ENCODE results near the gene IQCB1.

Gene IQCB1, protein sequence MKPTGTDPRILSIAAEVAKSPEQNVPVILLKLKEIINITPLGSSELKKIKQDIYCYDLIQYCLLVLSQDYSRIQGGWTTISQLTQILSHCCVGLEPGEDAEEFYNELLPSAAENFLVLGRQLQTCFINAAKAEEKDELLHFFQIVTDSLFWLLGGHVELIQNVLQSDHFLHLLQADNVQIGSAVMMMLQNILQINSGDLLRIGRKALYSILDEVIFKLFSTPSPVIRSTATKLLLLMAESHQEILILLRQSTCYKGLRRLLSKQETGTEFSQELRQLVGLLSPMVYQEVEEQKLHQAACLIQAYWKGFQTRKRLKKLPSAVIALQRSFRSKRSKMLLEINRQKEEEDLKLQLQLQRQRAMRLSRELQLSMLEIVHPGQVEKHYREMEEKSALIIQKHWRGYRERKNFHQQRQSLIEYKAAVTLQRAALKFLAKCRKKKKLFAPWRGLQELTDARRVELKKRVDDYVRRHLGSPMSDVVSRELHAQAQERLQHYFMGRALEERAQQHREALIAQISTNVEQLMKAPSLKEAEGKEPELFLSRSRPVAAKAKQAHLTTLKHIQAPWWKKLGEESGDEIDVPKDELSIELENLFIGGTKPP

DNA sequence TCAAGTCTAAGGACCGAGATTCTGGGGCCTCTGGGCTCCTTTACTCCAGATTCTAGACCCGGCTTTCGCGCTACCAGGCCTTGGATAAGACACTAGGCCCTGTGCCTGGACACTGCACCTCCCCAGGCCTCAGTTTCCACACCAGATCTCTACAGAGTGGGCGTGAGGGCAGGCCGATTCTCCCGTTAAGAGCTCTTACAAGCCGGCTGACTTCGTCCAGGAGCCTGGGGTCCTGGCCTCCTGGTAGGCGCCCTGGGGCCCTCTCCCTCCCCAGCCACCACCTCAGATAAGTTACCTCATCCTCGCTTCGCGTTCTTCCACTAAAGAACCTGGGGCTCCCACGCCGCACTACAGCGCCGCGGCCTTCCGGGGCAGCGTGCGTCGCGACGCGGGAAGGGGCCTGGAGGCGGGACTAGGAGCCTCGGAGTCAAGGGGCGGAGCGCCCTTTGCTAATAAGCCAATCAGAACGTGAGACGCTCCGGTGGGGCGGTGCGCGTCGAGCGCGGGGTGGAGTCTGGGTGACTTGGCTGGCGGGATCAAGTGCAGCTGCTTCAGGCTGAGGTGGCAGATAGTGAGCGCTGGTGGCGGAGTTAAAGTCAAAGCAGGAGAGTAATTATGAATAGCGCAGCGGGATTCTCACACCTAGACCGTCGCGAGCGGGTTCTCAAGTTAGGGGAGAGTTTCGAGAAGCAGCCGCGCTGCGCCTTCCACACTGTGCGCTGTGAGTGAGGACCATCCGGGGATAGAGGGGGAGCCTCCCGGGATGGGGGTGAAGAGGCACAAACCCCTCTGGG, at the start of gene IQCB1, which contains the start of gene EAF2:
IQCB1 (minus strand) TSS at position 390 of the 794 bp plus-strand sequence. CDS start 6,100 bp downstream, outside the sequence.
EAF2 (plus strand) TSS at position 539 of the 794 bp plus-strand sequence; CDS start at position 616, 77 bp downstream.
- in situ Hi-C loops (cut with MboI; ENCODE audit: low sequenced_read_pairs) = no loop called here

DNA sequence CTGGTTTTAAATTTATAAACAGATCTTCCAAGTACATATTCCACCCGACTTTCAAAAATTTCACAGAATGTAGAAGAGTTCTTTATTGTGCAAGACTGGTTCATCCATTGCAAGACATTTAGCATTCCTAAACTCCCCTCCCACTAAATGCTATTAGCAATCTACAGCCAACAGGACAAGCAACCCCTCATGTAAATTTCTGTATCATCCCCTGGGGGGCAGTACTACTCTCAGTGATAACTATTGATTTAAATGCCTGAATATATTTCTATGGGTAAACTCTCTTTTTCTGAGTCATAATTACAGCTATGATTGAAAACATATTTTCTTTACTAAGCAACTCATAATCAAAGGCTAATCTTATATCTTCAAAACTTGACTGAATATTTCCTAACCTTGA, 48.6 kb upstream of the IQCB1 start:
- in situ Hi-C loops (cut with MboI; ENCODE audit: low sequenced_read_pairs) = no loop called here

DNA sequence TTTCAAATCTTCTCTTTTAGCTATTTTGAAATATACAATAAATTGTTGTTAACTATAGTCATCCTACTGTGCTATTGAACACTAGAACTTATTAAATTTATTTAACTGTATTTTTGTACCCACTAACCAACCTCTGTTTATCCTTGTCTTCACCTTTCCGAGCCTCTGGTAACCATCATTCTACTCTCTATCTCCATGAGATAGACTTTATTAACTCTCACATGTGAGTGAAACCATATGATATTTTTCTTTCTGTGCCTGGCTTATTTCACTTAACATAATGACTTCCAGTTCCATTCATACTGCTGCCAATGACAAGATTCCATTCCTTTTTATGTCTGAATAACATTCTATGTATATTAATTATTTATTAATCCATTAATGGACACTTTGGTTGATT, 43.6 kb upstream of the IQCB1 start:
- in situ Hi-C loops (cut with MboI; ENCODE audit: low sequenced_read_pairs) = no loop called here

DNA sequence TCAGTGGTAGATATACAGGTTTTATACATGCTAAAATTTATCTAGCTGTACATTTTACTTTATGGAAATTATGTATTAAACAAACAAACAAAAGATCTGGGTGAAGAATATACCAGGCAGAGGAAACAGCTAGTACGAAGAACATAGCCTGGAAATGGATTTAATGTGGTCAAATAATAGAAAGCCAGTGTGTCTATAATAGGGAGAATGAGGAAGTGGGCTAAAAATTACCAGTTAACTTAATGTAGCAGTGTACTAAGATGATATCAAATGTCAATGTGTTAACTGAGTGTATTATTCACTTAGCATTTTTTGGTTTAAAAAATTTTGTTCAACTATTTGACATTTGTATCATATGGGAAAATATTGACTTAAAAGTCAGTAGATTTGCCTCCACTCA, 36.6 kb upstream of the IQCB1 start:
- in situ Hi-C loops (cut with MboI; ENCODE audit: low sequenced_read_pairs) = loop anchor here (25.0 kb wide), 1 partner anchor 391 kb away; no protein-coding TSS in a partner anchor

DNA sequence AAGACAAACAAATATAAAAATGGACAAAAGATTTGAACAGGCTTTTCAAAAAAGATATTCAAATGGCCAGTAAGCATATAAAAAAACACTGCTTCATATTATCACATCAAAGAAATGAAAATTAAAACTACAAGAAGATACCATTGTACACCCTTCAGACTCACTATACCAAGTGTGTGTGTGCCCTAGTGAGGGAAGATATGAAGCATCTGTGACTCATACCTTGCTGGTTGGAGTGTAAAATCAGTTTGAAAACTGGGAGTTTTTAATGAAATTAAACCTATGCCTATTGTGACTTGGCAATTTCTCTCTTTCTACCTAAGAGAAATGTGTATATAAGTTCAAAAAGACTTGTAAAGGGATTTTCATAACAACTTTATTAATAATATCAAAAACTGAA, 35.9 kb upstream of the IQCB1 start:
- in situ Hi-C loops (cut with MboI; ENCODE audit: low sequenced_read_pairs) = loop anchor here (25.0 kb wide), 1 partner anchor 392 kb away; no protein-coding TSS in a partner anchor

DNA sequence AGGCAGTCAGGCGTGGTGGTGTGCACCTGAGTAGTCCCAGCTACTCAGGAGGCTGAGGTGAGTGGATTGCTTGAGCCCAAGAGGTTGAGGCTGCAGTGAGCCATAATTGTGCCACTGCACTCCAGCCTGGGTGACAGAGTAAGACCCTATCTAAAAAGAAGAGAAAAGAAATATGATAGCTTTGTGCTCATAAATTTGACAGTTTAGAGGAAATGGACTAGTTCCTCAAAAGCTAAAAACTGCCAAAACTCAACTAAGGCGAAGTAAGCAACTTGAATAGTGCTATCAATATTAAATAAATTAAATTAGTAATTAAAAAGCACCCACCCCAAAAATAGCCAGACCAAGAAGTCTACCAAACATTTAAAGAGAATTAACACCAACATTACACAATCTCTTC, 34.9 kb upstream of the IQCB1 start:
- in situ Hi-C loops (cut with MboI; ENCODE audit: low sequenced_read_pairs) = loop anchor here (25.0 kb wide), 1 partner anchor 393 kb away; no protein-coding TSS in a partner anchor

DNA sequence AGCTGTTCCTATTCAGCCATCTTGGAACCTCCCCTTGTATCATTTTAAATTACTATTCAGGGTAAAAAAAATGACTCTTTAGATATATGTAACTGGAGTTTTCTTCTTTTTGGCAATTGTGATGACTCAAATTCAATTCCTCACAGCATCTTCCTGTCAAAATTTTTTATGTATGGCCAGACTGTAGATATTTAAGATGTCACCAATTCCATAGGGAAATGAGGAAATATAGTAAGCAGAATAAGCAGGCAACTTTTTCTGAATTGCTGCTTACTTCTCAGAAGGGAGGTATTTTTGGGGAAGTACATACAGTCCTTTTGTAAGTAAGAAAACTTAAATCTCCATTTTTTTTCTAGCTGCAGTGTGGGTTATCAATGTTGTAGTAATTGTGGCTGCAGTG, 28.9 kb upstream of the IQCB1 start:
- in situ Hi-C loops (cut with MboI; ENCODE audit: low sequenced_read_pairs) = loop anchor here (25.0 kb wide), 1 partner anchor 398 kb away; no protein-coding TSS in a partner anchor

DNA sequence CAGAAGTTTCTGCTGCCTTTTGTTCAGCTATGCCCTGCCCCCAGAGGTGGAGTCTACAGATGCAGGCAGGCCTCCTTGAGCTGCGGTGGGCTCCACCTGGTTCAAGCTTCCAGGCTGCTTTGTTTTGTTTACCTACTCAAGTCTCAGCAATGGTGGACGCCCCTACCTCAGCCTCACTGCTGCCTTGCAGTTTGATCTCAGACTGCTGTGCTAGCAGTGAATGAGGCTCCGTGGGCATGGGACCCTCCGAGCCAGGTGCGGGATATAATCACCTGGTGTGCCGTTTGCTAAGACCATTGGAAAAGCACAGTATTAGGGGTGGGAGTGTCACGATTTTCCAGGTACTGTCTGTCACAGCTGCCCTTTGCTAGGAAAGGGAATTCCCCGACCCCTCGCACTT, 28.4 kb upstream of the IQCB1 start:
- in situ Hi-C loops (cut with MboI; ENCODE audit: low sequenced_read_pairs) = loop anchor here (25.0 kb wide), 1 partner anchor 399 kb away; no protein-coding TSS in a partner anchor

DNA sequence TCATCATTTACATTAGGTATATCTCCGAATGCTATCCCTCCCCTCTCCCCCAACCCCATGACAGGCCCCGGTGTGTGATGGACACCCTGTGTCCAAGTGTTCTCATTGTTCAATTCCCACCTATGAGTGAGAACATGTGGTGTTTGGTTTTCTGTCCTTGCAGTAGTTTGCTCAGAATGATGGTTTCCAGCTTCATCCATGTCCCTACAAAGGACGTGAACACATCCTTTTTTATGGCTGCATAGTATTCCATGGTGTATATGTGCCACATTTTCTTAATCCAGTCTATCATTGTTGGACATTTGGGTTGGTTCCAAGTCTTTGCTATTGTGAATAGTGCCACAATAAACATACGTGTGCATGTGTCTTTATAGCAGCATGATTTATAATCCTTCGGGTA, 22.9 kb upstream of the IQCB1 start:
- in situ Hi-C loops (cut with MboI; ENCODE audit: low sequenced_read_pairs) = loop anchor here (25.0 kb wide), 1 partner anchor 405 kb away; no protein-coding TSS in a partner anchor

DNA sequence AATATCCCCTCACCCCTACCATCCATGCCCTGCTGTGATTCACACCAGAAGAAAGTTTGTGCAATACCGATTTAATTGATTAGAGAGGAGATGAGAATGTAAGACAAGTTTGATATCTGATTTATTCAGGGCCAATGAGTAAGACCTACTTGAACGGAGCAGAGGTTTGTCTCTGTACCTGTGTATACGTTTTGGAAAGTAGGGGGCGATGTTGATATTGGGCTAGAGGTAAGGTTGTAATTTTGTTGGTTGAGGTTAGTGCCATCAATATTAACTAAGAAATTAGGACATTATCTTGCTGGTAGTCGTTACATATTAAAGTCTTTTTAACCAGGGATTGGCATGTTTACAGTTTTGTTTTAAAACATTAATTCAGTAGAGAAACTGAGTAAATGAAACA, 20.7 kb upstream of the IQCB1 start:
- in situ Hi-C loops (cut with MboI; ENCODE audit: low sequenced_read_pairs) = loop anchor here (25.0 kb wide), 1 partner anchor 407 kb away; no protein-coding TSS in a partner anchor

DNA sequence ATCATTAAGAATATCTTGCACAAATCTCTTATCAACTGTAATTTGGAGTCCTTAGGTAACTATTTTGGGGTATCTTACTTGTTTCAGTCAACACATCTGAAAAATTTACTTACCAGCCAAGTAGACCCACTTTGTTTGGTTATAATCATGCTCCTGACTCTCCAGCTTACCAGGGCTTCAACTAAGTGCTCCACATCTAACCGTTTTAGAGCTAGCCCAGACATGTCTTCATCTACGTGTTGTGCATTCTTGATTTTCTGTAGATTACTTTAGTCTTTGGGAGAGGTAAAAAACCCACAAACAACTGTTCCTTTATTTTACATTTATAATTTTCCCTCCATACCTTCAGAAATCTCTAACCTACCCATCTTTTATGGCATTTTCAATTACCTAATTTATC, 17.4 kb upstream of the IQCB1 start:
- in situ Hi-C loops (cut with MboI; ENCODE audit: low sequenced_read_pairs) = loop anchor here (25.0 kb wide), 1 partner anchor 410 kb away; no protein-coding TSS in a partner anchor

DNA sequence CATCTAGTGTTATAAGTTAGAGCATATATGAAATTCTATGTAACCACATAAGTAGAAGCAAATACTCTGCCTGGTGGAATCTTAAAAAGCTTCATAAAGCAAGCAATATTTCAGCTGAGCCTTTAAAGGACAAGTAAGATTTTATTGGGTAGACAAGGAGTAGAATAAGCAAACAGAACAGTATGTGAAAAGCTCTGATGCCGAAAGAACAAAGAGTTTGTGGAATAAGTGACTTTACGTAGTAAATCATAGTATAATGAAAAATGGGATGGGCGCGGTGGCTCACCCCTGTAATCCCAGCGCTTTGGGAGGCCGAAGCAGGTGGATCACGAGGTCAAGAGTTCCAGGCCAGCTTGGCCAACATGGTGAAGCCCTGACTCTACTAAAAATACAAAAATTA, 10.0 kb upstream of the IQCB1 start:
- in situ Hi-C loops (cut with MboI; ENCODE audit: low sequenced_read_pairs) = no loop called here

DNA sequence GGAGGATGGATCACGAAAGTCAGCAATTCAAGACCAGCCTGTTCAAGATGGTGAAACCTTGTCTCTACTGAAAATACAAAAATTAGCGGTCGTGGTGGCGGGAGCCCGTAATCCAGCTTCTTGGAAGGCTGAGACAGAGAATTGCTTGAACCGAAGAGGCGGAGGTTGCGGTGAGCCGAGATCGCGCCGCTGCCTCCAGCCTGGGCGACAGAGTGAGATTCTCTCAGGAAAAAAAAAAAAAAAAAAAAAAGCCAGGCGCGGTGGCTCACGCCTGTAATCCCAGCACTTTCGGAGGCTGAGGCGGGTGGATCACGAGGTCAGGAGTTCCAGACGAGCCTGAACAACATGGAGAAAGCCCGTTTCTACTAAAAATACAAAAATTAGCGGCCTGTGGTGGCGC, 5.1 kb upstream of the IQCB1 start:
- in situ Hi-C loops (cut with MboI; ENCODE audit: low sequenced_read_pairs) = no loop called here

DNA sequence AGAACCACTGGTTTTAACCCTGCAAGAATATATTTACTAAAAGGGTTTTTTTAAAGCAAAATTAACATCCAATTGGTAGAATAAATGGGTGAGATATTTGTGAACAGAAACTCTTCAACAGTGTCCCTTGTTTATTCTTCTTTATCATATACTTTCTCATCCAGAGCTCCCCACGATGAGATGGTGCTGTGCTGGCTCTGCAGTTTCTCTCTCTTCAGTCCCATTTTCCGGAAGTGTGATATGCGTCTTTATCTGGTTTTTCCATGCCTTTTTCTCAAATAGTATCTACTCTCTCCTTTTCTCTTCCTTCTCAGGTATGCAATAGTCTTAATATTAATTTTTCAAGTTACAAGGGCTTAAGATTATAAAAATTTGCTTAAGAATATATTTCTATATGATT, 1.6 kb upstream of the IQCB1 start:
- in situ Hi-C loops (cut with MboI; ENCODE audit: low sequenced_read_pairs) = no loop called here

DNA sequence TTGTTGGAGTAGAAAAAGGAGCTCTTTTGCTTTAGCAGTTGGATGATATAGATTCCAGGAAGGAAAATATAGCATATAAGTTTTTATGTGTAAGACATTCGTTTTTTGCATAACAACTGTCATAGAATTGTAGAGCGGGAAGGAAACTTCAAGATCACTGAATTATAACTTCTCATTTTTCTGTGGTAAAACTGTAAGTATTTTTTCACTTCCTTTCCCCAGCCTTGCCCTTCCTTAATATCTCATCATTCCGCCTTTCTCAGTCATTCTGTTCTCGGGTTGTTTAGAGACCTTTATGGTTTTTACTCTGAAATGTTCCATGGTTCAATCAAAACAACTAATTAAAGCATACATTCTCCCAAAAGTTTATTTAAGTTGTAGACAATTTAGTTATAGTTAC, 1.2 kb upstream of the IQCB1 start:
- in situ Hi-C loops (cut with MboI; ENCODE audit: low sequenced_read_pairs) = no loop called here

DNA sequence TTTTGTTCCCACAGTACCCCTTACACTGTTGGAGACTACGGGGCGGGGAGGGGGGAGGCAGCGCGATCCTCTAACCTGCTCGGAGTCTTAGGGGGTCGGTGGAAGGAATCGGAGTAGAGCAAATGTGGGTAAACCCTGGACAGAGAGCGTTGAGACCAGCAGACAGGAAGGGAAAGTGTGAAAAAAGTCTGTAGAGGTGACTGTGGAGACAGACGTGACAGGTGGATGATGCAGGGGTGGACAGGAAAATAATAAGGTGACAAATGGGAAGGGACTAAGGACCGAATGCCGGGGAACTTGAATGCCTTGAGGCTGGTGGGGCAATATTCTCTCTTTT, 573 bp upstream of the IQCB1 start:
- in situ Hi-C loops (cut with MboI; ENCODE audit: low sequenced_read_pairs) = no loop called here

DNA sequence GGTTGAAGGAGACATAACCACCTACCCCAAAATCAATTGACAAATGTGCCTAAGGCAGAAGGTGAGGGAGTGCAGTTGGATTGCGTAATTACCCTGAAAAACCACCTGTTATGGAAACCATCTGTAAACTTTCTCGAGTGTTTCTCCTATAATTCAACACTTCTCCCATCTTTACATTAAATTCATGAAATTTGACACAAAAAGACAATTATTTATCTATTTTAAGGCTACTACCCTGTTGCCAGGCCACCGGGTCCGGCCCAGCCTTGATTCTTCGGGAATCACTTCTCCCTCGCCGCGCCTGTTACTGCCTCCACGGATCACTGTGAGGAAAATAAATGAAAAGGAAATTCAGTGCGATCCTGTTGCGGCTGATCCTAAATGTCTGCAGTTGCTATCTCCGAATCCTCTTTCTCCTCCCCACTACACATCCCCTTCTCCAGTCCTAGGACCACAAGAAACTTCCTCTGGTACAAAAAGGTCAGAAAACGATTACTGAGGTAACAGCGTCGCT, 646 bp downstream of the IQCB1 start:
- in situ Hi-C loops (cut with MboI; ENCODE audit: low sequenced_read_pairs) = no loop called here

DNA sequence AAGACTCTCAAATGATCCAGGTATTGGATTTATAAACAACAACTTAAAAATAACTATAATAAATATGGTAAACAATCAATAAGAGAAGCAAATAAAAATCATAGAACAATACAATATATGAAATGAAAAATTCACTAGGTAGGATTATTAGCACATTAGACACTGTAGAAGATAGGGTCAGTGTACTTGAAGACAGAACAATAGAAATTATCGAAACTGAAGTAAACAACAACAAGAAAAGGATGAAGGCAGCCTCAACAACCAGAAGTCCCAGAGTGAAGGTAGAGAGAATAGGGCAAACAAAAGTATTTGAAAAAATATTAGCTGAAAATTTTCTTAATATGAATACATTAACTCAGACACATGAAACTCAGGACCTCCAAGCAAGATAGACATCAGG, 11.9 kb downstream of the IQCB1 start:
- in situ Hi-C loops (cut with MboI; ENCODE audit: low sequenced_read_pairs) = no loop called here

DNA sequence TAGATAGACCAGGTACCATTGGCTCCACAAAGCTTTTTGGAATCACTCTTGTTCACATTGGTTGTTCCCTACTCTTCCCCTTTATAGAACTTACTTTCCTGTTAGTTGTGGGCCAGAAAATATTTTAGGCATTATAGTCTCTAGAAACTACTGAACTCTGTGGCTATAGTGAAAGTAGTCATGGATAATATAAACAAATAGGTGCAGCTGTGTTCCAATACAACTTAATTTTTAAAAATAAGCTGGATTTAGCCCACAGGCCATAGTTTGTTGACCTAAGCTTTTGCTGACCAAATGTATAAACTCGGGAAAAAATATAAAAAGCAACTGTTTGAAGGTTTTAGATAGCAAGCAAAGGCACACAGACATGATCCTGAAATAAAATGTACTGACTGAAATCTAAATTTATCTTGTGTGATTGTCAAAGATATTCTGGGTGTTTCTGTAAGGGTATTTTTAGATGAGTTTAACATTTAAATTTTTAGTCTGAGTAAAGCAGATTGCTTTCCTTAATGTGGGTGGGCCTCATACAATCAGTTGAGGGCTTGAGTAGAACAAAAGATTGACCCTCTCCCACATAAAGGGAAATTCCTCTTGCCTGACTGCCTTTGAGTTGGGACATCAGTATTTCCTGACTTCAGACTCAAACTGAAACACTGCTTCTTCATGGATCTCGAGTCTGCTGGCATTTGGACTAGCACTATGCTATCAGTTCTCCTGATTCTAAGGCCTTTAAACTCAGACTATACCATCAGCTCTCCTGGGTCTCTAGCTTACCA, 13.2 kb downstream of the IQCB1 start:
- in situ Hi-C loops (cut with MboI; ENCODE audit: low sequenced_read_pairs) = no loop called here

DNA sequence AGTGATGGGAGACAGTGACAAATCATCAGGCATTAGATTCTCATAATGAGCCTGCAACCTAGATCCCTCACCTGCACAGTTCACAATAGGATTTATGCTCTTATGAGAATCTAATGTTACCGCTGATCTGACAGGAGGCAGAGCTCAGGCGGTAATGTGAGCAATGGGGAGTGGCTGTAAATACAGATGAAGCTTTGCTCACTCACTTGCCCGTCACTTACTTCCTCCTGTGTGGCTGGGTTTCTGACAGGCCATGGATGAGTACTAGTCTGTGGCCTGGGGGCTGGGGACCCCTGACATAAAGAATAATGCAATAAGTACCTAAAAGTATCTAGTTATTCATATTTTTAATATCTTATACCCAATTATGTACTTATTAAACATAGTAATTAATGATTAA, 15.6 kb downstream of the IQCB1 start:
- in situ Hi-C loops (cut with MboI; ENCODE audit: low sequenced_read_pairs) = no loop called here
